GM04504 (cell line): Measurements from ENCODE around the gene TTC39A.

Source experiments
- DNase-seq: peaks from one replicate; pipeline ENCODE4 v3.0.0-alpha.2; 2012; ENCODE audit warnings: low read depth

TTC39A gene

GRCh38 chr1:51297401-51298321 is 32.7 kb downstream of the TTC39A start:
- no peak for DNase-seq

- DNase-seq = peak; percentile 53
These were observed 33.7 kb downstream of the TTC39A start for GRCh38 chr1:51296383-51297357.

DNA sequence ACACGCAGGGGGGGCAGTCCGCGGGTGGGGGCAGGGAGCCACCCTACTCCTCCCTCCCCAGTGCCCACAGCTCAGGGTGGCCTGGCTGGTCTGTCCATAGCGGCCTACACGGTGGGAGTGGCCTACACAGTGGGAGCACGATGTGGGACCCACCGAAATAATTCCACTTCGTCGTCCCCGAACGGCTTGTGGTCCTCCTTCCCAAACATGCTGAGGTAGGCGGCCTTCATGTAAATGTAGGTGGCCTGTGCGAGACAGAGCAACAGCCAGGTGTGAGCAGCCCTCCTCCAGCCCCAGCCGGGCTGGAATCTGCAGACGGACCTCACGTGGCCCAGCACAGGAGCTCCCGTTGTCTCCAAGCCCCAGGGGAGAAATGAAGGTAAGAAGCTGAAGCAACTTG is 34.4 kb downstream of the TTC39A start:
- DNase-seq = no peak

GRCh38 chr1:51294566-51295184 is 35.7 kb downstream of the TTC39A start:
- DNase-seq = no peak

GRCh38 chr1:51293898-51294515 is 36.4 kb downstream of the TTC39A start:
- DNase-seq = no peak

- DNase-seq = no peak
These were observed 39.9 kb downstream of the TTC39A start for GRCh38 chr1:51290489-51290847.

- no peak for DNase-seq
These were observed 40.5 kb downstream of the TTC39A start for GRCh38 chr1:51289676-51290488.

DNA sequence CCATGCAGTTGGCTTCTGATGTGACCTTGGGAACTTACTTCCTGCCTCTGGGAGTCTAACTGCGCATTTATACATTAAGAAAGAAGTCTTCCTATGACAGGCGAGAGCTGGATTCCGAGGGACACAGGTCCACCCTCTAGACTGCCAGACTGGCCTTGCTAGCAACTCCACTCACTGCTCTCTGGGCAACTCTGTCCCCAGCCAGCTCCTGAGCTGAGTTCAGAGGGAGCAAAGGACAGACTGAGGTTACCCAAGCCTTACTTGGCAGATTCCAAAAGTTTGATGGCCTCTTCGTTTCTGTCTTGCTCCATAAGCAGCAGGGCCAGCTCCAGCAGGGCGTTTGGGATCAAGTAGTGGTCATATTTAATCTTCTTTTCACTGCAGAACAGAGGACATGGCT is 41.8 kb downstream of the TTC39A start:
- no peak for DNase-seq

- DNase-seq = no peak
These were observed 42.4 kb downstream of the TTC39A start for GRCh38 chr1:51287966-51288365.

- no peak for DNase-seq
These were observed 45.3 kb downstream of the TTC39A start for GRCh38 chr1:51285055-51285454.

GRCh38 chr1:51284487-51284954 is 45.8 kb downstream of the TTC39A start:
- DNase-seq = no peak

DNA sequence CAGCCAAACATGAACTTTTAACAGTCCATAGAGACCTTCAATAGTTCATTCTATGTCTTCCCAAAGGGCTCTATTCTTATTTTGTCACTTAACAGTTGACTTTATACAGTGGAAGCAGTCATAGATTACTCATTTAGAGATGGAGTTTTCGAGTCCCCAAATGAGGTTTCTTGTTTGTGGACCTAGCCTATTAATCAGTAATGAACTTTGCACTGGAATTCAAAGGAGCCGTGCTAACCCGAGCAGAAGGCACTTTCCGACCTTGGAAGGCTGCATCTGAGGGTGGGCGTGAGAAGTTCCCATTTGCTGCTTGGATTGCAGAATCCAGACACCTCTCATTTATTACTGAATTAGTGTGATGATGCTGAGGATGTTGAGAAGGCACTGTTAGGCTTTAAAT is 46.4 kb downstream of the TTC39A start:
- no peak for DNase-seq

- DNase-seq = no peak
These were observed 47.8 kb downstream of the TTC39A start for GRCh38 chr1:51282605-51283004.

- DNase-seq = no peak
These were observed 48.6 kb downstream of the TTC39A start for GRCh38 chr1:51281807-51282206.

DNA sequence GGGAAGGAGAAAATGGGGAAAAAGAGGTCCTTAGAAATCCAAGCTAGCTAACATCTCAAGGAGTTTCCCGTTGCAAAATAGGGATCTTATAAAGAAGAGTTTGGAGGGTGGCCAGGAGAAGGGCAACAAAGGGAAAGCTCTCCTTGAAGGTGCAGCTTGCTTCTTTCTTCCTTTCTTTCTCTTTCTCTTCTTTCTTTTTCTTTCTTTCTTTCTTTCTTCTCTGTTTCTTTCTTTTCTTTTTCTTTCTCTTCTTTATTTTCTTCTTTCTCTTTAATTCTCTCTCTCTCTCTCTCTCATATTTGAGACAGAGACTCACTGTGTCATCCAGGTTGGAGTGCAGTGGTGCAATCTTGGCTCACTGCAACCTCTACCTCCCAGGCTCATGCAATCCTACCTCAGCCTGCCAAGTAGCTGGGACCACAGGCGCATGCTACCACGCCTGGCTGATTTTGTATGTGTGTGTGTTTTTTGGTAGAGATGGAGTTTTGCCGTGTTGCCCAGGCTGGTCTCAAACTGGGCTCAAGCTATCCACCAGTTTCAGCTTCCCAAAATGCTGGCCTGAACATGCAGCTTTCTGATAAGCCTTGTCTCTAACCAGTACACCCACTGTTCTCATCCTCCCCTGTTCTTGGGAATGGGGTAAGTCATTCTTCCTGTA is 49.9 kb downstream of the TTC39A start:
- DNase-seq = no peak

- DNase-seq = no peak
These were observed 54.1 kb downstream of the TTC39A start for GRCh38 chr1:51276286-51276685.

GRCh38 chr1:51274676-51275075 is 55.7 kb downstream of the TTC39A start:
- no peak for DNase-seq

DNA sequence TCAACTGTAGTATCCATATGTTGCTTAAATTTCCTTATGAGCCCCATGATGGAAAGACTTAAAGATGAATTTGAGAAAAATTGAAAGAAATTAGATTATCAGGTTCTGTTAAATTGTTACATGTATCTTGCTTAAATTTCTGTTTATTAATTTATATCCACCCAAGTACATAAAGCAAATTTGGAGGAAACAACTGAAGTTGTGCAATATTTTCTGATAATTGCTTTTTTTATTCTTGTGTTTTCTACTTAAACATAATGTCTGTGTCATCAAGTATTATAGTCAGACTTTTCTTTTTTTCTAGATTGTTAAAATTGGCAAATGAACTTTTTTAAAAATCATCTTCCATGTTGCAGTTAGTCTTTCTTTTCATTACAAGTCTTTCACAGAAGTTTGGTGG is 57.4 kb downstream of the TTC39A start:
- DNase-seq = no peak

DNA sequence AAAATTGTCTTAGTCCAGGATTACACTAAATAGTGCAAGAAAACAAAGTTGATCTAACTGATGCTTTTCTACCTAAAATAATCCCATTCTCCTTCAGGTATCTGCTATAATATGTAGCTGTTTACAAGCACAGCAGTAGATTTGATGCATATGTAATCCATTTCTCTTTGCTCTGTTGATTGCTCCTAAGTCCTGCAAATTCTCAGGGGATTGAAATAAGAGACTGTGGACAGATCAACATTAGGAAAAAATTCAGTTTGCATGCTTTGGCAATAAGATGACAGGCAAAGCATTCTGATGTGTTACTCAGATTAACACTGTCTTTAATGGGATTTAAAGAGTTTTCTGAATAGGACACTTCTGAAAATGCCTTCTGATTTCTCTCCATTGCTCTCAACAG is 59.6 kb downstream of the TTC39A start:
- no peak for DNase-seq

DNA sequence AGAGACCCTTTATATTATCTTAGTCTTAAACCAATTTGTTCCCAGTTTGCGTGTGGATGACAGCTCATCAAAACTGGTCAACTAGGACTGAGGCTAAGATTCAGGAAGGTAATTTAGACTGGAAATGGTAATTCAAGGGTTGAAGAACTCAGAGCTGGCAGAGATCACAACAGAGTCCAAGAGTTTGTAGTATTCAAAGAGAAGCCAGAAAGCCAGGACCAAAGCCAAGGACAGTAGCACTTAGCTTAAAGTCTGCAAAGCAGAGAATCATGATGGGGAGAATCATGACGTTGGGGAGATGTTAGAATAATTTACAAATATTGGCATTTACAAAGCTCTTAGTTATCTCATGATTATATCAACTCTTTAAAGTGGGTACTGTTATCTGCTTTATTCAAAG is 61.7 kb downstream of the TTC39A start:
- DNase-seq = no peak
